Measurements from ENCODE around the gene NEUROG3.
"Not testable (repeated sequence)": the region's sequence is repeated elsewhere in the genome, so short reads cannot be mapped to it uniquely, and the experiment has no call there.

NEUROG3 gene

DNA sequence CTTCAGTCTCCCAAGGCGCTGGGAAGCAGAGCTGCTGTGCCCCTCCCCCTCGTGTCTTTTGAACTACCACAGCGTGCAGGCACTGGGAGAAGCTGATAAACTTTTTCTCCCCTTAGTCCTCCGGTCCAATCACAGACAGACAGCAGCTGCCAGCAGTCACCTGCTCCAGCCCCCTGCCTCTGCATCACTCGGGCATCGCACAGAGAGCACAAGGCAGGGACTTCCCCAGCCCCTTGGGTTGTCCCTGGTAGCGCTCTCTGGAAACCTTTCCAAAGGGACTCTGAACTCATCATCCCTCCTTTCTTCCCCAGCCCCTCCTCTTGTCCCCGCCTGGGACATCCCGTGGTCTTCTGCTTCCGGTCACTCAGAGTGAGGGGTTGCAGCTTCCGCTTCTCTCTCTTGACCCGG, 1.4 kb upstream of the NEUROG3 start:
- DNase-seq: no peak
- in situ Hi-C loops (cut with HindIII; ENCODE audit: low pct_ligation_motif_present, low pct_unique_long_range_greater_than_20kb, low sequenced_read_pairs): no loop called here

DNA sequence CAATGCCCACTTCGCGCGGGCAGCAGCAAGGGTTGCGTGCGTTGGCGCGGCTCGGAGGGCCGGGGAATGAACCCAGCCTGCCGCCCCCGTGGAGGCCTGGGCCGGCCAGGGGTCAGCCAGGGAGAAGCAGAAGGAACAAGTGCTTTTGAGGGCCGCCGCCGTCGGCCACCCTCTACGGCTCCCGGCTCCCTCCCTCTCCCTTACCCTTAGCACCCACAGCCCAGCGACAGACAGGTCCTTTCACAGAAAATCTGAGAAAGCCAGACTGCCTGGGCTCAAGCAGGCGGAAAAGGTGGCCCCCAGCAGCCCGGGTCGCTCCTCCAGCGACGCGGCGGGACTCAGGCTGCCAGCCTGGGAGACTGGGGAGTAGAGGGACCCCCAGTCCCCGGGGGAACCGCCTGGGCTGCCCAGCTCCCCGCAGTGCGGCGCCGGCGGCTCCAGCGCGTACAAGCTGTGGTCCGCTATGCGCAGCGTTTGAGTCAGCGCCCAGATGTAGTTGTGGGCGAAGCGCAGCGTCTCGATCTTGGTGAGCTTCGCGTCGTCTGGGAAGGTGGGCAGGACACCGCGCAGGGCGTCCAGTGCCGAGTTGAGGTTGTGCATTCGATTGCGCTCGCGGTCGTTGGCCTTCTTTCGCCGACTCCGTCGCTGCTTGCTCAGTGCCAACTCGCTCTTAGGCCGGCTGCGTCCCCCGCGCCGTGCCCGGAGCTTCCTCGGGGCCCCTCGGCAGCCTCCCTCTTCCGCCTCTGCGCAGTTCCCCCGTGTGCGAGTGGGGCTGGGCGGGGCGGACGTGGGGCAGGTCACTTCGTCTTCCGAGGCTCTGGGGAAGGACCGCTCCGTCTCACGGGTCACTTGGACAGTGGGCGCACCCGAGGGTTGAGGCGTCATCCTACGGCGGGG, 815 bp downstream of the NEUROG3 start:
- no peak for DNase-seq
- in situ Hi-C loops (cut with HindIII; ENCODE audit: low pct_ligation_motif_present, low pct_unique_long_range_greater_than_20kb, low sequenced_read_pairs): no loop called here

DNA sequence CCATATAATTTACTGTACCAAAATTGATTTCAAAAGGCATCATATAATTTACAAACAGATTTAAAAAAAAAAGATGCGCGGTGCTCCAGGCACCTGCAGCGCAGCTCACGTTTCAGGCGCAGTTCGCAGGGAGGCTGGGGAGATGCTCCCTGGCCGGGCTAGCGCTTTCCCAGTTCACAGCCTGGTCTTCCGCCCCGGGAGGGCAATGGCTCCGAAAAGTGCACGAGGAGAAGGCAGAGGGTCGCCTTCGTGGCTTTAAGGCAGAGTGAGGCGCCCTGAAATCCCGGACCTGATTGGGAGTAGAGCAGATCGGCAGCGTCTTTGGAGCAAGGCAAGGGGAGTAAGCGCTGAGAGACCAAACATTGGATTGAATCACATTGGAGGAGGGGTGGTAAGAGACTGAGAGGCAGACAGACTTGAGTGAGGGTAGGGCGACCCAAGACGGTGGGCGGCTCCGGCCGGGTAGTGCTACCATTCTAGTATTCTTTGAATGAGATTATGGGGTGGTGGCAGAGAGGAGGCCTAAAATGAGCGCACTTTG, 1.5 kb downstream of the NEUROG3 start:
- in situ Hi-C loops (cut with HindIII; ENCODE audit: low pct_ligation_motif_present, low pct_unique_long_range_greater_than_20kb, low sequenced_read_pairs): no loop called here

DNA sequence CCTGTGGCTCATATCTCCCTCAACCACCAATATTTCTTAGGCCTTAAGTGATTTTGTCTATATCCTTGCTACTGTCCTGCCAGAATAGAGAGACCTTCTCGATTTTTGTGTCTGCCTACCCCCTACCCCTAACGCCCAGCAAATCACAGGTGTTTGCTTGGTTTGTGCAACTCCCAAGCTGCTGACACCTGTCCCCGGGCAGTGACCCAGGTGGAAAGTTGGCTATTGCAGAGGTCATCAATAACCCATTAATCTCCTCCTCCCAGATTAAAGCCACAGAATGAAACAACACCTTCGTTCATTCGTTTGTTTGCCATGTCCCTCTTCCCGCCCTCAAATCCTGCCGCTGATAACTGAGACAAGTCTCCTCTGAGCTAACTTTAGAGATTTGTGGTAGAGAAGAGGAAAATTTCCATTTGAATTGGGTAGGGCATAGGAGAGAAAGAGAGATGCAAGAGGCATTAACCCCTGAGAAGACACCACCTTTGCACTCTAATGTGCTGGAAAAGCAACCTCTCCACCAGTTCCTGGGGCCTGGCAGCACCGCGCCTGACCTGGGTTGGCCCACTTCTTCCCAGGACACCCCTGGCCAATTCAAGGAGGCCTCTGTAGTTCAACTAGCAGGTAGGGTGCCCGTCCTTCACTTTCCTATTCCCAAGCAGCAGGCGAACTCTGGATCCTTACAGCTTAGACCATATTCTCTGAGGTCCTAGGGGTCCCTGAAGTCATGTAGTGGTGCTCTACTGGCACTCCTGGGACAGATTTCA, 3.0 kb downstream of the NEUROG3 start:
- in situ Hi-C loops (cut with HindIII; ENCODE audit: low pct_ligation_motif_present, low pct_unique_long_range_greater_than_20kb, low sequenced_read_pairs): no loop called here

More for the DNA sequence above, 1.5 kb downstream of the NEUROG3 start:
- DNase-seq: no peak

GRCh38 chr10:69569396-69569934, 3.8 kb downstream of the NEUROG3 start:
- in situ Hi-C loops (cut with HindIII; ENCODE audit: low pct_ligation_motif_present, low pct_unique_long_range_greater_than_20kb, low sequenced_read_pairs): no loop called here
- DNase-seq: no peak

More for the DNA sequence above, 3.0 kb downstream of the NEUROG3 start:
- DNase-seq: no peak

GRCh38 chr10:69568472-69569395, 4.5 kb downstream of the NEUROG3 start:
- in situ Hi-C loops (cut with HindIII; ENCODE audit: low pct_ligation_motif_present, low pct_unique_long_range_greater_than_20kb, low sequenced_read_pairs): no loop called here
- no peak for DNase-seq

DNA sequence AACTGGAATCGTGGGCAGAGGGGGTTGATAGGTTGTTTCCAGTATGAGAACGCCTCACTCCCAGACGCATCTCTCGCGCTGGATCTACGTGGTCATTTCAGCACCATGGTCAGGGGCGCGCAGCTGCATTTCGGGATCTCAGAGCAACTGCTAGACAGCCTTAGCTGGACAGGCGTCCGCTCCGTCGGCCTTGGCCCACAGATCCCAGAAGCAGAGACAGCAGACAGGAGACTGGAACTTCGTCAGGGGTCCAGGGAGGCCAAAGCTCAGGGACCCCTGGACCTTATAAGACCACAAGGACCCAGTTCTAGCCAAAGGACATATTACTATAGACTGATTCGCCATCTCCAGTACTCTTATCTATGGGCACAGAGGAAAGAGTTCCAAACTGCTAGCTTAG, 5.3 kb downstream of the NEUROG3 start:
- peak; percentile 62 for DNase-seq
- in situ Hi-C loops (cut with HindIII; ENCODE audit: low pct_ligation_motif_present, low pct_unique_long_range_greater_than_20kb, low sequenced_read_pairs): no loop called here

GRCh38 chr10:69562731-69563254, 10.4 kb downstream of the NEUROG3 start:
- in situ Hi-C loops (cut with HindIII; ENCODE audit: low pct_ligation_motif_present, low pct_unique_long_range_greater_than_20kb, low sequenced_read_pairs): no loop called here
- DNase-seq: no peak

DNA sequence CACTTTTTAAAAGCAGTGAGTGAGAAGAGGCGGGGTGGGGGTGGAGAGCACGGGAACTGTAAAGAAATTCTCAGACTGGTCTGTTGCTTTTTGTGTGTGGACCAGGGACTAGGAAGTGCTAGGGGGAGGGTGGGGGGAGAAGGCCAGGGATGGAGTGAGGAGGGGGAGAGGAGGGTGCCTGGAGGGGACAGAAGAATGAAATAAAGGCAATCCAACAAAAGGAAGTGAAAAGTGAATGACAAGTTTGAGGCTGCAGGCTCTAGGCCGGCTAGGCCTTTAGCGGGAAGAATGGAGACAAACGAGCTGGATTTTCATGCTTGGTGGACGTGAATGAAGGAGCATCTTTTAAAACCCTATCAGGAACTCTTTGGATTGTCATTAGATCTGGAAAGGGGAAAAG, 13.7 kb downstream of the NEUROG3 start:
- in situ Hi-C loops (cut with HindIII; ENCODE audit: low pct_ligation_motif_present, low pct_unique_long_range_greater_than_20kb, low sequenced_read_pairs): no loop called here
- no peak for DNase-seq

DNA sequence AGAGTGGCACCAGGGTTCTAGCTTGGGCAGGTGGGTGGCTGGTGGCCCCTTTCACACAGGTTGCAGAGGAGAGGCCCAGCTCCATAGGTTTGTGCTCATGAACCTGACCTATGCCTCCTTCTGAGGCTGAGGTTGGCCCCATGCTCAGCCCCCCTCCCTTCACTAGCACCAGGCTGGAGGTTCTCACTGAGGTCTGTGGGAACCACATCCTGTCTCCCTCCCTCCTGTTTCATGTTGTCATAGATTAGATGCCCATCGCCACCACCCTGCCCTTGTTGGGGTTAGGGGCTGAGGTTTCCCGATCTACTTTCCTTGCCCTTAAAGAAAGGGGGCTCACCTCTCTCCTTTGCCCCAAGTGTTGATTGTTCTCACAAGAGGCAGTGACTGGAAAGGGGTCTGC, 14.7 kb downstream of the NEUROG3 start:
- in situ Hi-C loops (cut with HindIII; ENCODE audit: low pct_ligation_motif_present, low pct_unique_long_range_greater_than_20kb, low sequenced_read_pairs): no loop called here
- no peak for DNase-seq

DNA sequence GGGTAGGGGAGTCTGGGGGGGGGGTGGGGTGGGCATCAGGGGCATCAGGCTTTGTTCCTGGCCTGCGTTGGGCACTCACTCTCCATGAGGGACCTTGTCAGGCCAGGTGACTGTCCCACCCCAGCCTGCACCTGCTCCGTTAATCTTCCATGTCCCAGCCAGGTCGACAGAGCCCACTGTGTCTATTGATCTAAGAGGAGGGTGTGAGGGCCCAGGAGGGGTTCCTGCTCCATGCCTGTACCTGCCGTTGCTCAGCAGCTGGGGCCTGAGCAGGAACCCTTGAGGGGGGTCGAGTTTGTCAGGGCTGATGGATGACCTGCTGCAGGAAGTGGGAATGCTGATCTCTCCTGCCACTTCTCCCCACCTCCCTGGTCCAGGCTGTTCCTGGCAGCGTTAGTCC, 18.6 kb downstream of the NEUROG3 start:
- no peak for DNase-seq
- in situ Hi-C loops (cut with HindIII; ENCODE audit: low pct_ligation_motif_present, low pct_unique_long_range_greater_than_20kb, low sequenced_read_pairs): no loop called here

DNA sequence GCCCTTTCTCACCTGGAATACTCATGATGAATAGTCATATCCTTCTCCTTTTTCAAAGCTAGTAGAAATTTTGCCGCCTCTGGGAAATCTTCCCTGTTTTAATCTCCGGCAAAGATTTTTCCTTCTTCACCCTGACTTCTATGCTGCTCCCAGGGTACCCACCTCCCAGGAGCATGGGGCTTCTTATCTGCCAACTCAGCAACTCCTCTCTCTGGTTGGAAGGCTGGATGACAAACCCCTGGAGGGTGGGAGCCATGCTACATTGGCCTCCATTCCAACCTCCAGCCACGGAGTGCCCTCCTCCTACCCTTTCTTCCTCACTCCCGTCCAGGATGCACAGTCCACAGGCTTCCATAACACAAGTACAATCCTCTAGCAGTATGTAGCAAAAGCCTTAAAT, 19.9 kb downstream of the NEUROG3 start:
- in situ Hi-C loops (cut with HindIII; ENCODE audit: low pct_ligation_motif_present, low pct_unique_long_range_greater_than_20kb, low sequenced_read_pairs): no loop called here
- no peak for DNase-seq

DNA sequence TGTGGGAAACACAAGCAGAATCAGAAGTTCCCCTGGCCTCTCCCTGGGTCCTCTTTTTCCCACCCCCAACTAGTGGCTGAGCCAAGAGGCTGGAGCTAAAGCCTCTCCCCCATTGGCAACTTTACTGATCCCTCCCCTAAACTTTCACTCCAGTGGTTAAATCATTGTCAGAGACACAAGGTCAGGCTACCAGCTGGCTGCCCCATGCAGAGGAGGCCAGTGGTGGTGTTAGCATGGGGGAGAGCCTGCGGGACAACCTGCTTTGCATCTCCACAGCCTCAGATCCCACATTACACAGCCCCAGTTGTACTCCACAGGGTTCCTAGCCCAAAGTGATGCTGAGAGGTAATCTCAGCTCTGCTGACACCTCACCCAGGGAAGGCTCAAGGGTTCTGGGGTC, 21.0 kb downstream of the NEUROG3 start:
- in situ Hi-C loops (cut with HindIII; ENCODE audit: low pct_ligation_motif_present, low pct_unique_long_range_greater_than_20kb, low sequenced_read_pairs): no loop called here
- DNase-seq: no peak

DNA sequence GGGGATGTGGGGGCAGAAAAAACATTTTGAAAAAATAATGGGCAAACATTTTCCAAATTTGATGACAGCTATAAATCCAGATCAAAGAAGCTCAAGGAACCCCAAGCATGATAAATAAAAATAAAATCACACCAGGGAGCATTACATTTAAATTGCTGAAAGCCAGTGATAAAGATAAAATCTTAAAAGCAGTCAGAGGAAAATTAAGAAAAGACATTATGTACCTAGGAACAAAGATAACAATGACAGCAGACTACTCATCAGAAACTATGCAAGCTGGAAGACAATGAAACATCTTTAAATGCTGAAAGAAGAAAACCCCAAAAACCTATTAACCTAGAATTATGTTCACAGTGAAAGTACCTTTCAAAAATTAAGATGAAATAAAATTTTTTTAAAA, 23.3 kb downstream of the NEUROG3 start:
- peak; percentile 27 for DNase-seq
- in situ Hi-C loops (cut with HindIII; ENCODE audit: low pct_ligation_motif_present, low pct_unique_long_range_greater_than_20kb, low sequenced_read_pairs): no loop called here

DNA sequence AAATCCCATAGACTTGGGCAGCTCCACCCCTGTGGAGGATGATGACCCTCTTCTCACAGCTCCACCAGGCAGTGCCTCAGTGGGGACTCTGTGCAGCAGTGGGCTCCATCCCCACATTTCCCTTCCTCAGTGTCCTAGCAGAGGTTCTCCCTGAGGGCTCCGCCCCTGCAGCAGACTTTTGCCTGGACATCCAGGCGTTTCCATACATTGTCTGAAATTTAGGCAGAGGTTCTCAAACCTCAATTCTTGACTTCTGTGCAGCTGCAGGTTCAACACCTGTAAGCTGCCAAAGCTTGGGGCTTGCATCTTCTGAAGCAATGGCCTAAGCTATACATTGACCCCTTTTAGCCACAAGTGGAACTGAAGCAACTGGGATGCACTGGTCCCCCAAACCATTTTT, 31.8 kb downstream of the NEUROG3 start:
- no peak for DNase-seq
- in situ Hi-C loops (cut with HindIII; ENCODE audit: low pct_ligation_motif_present, low pct_unique_long_range_greater_than_20kb, low sequenced_read_pairs): no loop called here

DNA sequence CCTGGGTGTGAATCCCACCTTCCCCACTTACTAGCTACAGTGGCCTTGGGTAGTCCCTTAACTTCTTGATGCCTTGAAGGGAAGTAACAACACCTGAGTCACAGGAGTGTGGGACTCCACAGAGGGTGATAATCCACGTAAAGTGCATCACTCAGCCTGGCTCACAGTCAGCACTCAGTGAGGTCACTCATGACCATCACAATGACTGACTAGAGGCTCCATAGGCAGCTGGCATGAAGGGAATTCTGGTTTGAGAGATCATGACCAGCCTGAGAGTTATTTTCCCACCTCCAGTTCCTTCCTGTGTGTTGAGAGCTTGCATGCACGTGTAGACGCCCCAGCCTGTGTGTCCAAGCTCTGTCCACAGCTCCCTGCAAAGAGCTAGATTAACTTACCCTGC, 34.8 kb downstream of the NEUROG3 start:
- in situ Hi-C loops (cut with HindIII; ENCODE audit: low pct_ligation_motif_present, low pct_unique_long_range_greater_than_20kb, low sequenced_read_pairs): no loop called here
- DNase-seq: no peak

DNA sequence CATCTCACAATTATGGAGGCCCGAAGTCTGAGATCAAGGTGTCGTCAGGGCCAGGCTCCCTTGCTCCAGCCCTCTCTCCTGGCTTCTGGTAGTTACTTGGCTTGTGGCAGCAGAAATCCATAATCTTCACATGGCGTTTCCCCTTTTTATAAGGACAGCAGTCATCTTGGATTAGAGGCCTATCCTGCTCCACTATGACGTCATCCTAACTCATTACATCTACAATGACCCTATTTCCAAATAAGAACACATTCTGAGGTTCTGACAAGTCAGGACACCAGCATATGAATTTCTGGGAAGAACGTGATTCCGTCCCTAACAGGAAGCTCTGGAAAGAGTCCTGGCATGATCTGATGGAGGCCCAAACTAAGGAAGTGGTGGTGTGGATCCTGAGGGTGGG, 35.8 kb downstream of the NEUROG3 start:
- no peak for DNase-seq
- in situ Hi-C loops (cut with HindIII; ENCODE audit: low pct_ligation_motif_present, low pct_unique_long_range_greater_than_20kb, low sequenced_read_pairs): no loop called here

DNA sequence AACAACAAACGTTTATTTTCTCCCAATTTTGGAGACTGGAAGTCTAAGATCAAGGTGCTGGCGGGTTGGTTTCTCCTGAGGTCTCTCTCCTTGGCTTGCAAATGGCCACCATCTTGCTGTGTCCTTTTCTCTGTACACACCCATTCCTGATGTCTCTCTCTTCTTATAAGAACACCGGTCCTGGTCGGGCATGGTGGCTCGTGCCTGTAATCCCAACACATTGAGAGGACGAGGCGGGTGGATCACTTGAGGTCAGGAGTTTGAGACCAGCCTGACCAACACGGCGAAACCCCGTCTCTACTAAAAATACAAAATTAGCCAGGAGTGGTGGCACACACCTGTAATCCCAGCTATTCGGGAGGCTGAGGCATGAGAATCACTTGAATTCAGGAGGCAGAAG, 36.7 kb downstream of the NEUROG3 start:
- in situ Hi-C loops (cut with HindIII; ENCODE audit: low pct_ligation_motif_present, low pct_unique_long_range_greater_than_20kb, low sequenced_read_pairs); DNase-seq: not testable (repeated sequence)
